ENCODE data around the gene C7orf57.
A peak's percentile ranks its signal among the peaks of the same experiment; 100 is the strongest.

C7orf57 gene

DNA sequence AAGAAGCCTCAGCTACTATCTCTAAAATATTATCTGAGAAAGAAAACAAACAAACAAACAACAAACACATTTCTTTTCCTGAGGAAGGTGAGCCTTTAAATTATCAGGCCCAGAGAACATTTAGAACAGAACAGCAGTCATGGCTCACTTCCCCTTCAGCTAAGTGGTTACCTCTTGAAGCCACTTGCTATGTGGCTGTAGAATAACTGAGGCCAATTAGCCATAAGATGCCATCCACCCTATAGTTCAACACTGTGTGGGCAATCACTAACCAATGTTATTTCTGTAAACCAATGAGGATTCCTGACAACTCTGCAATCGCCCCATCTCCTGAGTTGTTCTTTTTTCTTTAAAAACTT is 50.1 kb downstream of the C7orf57 start:
- DNase-seq (ENCODE audit: low read depth, low spot score) = peak; percentile 38

GRCh38 chr7:48085942-48086341 is 50.6 kb downstream of the C7orf57 start:
- DNase-seq (ENCODE audit: low read depth, low spot score) = no peak

DNA sequence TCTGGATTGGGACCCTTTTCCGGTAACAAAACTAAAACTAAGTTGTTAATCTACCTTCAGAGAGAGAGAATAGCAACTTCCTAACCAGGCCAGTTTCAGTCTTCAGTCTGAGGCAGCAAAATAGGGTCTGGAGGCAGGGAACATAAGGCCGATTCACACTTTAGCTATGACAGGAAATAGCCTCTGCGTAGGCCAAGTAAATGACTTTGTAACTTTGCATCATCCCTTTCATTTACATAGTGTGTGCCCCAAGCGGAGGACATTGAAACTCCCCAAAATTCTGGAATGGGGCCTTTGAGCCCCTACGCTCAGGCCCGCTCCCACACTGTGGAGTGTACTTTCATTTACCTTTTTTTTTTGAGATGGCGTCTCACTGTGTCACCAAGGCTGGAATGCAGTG is 52.0 kb downstream of the C7orf57 start:
- peak; percentile 46 for DNase-seq (ENCODE audit: low read depth, low spot score)

GRCh38 chr7:48088559-48089045 is 53.3 kb downstream of the C7orf57 start:
- DNase-seq (ENCODE audit: low read depth, low spot score) = peak; percentile 91

- DNase-seq (ENCODE audit: low read depth, low spot score) = peak; percentile 94
Observed at GRCh38 chr7:48089046-48090003, 54.0 kb downstream of the C7orf57 start, which contains the start of gene UPP1. Gene UPP1 (plus strand): TSS chr7:48089265. CDS start chr7:48094784, 5,519 bp downstream.

- peak; percentile 70 for DNase-seq (ENCODE audit: low read depth, low spot score)
Observed at GRCh38 chr7:48090095-48090805, 54.9 kb downstream of the C7orf57 start.

- no peak for DNase-seq (ENCODE audit: low read depth, low spot score)
Observed at GRCh38 chr7:48091506-48092433, 56.4 kb downstream of the C7orf57 start.

DNA sequence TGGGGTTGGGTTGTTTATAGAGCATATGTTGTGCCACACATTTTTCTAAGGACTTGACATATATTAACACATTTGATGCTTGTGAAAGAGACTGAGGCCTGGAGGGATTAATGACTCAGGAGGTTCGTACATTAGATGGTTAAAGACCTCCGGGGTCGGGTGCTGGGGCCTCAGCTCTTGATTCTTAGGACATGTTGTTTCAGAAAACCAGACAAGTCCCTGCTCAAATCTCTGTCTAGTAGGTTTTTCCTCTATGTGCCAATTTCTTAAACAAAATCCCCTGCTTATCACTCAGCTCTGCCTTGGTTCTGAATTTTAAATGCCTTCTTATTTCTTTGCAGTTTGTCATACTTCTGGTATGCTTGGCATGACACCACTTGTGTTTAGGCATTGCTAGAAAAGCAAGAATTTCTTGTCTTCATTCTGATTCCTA is 59.5 kb downstream of the C7orf57 start:
- DNase-seq (ENCODE audit: low read depth, low spot score) = peak; percentile 84

DNA sequence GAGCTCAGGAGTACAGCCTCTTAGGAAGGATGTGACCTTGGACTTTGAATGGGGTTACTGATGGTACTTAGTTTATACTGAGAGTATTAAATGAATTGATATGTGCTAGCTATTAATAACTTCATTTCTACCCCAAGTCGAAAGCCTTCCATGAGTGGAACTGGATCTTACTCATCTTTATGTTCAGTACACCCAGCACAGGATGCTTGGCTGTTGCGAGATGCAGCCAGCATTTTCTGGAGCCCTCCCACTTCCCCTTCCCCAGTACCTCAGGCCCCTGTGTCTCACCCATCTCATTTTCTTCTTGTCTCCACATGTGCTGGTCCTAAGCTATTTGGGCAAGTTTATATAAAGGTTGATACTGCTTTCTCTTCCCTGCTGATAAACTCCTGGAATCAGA is 60.9 kb downstream of the C7orf57 start:
- no peak for DNase-seq (ENCODE audit: low read depth, low spot score)

DNA sequence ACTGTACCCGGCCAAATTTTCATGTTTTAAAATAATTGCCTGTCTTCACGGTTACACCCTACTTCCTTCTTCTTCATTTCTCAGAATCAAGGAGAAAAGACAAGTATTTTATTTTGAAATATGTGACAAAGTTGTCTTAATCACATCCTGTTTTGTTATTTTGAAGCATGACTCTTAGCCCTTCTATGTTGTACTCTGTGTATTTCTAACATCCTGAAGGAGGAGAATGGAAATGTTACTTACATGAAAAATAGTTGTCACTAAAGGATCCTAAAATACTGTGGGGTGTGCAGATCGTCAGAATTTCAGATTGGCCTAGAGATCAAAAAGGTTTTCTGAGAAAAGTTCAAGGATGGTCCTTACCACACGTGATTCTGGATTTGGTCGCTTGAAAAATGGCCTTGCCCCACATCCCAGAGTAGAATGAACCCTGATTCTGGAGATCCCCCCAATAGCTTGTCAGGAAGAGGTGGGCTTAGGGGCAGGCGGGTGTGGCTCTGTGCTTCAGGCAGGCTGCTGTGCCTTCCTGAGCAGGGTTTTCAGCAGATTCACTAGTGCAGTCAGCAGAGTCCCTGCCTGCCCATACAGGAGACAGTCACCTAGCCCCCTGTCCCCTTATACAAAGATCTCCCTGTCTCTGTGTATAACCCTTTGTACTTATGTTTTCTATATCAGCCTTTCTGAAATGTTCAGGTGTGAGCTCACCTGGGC is 62.3 kb downstream of the C7orf57 start:
- DNase-seq (ENCODE audit: low read depth, low spot score) = no peak

GRCh38 chr7:48098846-48099245 is 63.5 kb downstream of the C7orf57 start:
- no peak for DNase-seq (ENCODE audit: low read depth, low spot score)

- DNase-seq (ENCODE audit: low read depth, low spot score) = no peak
Observed at GRCh38 chr7:48099781-48100180, 64.4 kb downstream of the C7orf57 start.

DNA sequence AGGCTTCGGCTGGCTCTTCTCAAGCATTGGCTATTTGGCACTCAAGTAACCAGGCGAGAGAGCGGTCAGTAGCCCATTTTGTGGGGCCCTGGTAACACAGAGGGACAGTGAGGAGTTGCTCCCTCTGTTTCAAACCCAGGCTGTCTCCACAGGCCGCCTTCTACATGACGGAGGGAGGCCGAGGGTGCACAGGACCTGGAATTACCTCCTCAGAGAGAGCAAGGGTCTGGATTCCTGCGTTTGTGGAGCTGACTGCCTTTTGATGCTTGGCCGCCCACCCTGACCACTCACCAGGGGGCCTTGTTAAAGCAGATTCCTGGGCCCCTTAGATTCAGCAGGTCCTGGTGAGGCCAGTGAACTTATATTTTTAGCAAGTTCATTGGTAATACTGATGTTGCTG is 66.0 kb downstream of the C7orf57 start:
- DNase-seq (ENCODE audit: low read depth, low spot score) = no peak

- DNase-seq (ENCODE audit: low read depth, low spot score) = no peak
Observed at GRCh38 chr7:48101968-48102367, 66.6 kb downstream of the C7orf57 start.

- DNase-seq (ENCODE audit: low read depth, low spot score) = no peak
Observed at GRCh38 chr7:48102530-48102929, 67.2 kb downstream of the C7orf57 start.

- no peak for DNase-seq (ENCODE audit: low read depth, low spot score)
Observed at GRCh38 chr7:48105045-48105444, 69.7 kb downstream of the C7orf57 start.

GRCh38 chr7:48106906-48107659 is 71.7 kb downstream of the C7orf57 start:
- DNase-seq (ENCODE audit: low read depth, low spot score) = no peak

GRCh38 chr7:48107926-48108472 is 72.7 kb downstream of the C7orf57 start:
- no peak for DNase-seq (ENCODE audit: low read depth, low spot score)

DNA sequence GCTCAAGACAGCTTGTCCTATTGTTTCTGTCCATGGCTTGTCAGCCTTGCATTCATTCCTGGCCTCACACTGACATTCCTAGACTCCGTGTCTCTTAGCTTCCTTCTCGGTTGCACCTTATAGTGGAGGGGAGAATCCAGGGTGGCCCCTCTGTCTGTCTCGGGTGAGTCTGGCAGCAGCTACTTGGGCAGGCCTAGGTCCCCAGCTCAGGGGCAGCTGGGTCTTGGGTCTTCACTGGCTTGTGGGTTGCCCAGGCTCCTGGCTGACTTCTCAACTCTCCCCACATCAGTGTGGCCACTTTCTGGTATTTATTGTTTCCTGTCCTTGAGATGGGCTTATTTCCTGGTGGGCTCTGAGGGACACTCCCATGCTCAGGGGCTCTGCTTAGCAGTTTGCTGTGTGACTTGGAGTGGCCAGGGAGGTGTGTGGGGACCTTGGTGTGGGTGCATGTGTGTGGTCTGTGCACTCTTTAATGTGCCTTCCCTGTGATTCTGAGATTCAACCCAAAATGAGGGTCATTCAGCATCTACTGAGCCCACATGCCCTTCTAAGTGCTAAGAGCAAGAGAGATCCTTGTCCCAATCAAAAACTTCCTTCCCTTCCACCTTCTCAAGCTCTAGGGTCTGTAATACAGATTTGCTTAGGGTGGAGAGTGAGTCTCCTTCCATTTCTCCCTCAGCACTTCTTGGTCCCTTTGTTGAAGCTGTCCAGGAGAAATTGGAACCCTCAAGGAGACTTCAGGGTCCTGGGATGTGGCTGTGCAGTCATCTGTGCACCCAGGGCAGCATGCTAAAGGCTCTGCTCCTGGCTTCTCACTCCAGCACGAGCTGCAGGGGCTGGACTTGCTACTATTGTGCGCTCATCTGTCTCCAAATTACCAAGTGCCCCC is 73.9 kb downstream of the C7orf57 start:
- DNase-seq (ENCODE audit: low read depth, low spot score) = no peak
